Activated CD8-positive, alpha-beta memory T cell treated with anti-CD3 and anti-CD28 coated beads, Interleukin-2, amount 50 U/mL, for 24 hours (primary cell): ENCODE measurements around the gene PROX2.

Experiments
- DNase-seq: peaks from one replicate; pipeline ENCODE4 v3.0.0-alpha.2; 2020; ENCODE audit errors: extremely low read depth

The PROX2 gene

GRCh38 chr14:74846968-74847665 lies 28.8 kb downstream of the PROX2 start:
- DNase-seq = no peak

DNA sequence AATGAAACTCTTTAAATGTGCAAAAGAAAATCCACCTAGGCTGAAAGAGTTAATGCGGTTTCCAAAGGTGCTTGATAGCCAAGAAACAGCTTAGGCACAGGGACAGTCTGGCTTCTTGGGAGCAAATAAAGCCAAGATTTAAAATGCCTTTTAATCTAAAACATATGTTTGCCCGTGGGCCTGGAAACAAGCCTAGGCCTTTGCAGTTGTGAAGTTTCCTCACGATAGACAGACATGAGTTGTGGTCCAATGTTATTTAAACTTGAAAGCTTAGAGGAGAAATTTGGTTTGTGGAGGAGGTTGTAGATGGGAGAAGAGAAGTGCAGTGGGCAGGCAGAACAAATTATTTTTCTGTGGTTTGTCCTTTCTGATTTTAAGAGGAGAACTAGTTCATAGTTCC lies 29.8 kb downstream of the PROX2 start:
- no peak for DNase-seq

DNA sequence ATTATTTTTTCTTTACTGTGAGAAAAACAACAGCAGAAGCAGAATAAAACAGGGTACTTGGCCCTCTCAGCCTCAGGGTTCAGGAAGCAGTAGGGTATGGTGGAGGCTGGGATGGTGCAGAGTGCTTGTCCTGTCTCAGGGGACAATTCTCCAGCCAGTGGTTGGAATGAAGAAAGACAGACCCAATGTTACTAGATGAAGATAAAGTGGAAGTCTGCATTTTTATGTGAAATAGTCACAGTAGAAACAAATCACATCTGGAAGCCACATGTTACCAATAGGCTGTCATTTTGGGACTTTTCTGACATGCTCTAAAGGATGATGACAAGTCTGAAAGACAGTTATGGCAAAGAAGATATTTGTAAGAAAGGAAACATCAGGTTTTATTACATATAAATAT lies 32.3 kb downstream of the PROX2 start:
- no peak for DNase-seq

GRCh38 chr14:74841230-74842207 lies 34.4 kb downstream of the PROX2 start:
- no peak for DNase-seq

DNA sequence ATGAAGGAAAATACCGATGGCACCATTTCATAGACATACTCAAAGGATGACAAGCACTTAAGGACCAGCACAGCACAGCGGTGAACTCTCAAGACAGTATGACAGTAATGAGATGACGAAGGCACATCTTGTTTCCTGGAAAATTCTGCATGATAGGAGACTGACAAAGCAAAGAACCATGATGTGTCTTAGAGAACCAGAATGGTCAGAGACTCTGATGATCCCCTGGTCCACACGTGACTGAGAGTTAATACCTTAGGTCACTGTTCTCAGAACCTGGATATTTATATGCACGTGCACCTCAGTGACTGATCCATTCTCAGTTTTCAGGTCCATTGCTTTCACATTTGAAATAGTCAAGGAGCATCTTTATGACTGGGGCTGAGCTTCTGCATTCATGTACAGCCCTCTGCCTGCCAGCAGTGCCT lies 35.3 kb downstream of the PROX2 start:
- no peak for DNase-seq

- DNase-seq = no peak
Measured at GRCh38 chr14:74838166-74838565, 37.8 kb downstream of the PROX2 start.

- no peak for DNase-seq
Measured at GRCh38 chr14:74836251-74836960, 39.5 kb downstream of the PROX2 start.

GRCh38 chr14:74835645-74836250 lies 40.2 kb downstream of the PROX2 start:
- DNase-seq = no peak

DNA sequence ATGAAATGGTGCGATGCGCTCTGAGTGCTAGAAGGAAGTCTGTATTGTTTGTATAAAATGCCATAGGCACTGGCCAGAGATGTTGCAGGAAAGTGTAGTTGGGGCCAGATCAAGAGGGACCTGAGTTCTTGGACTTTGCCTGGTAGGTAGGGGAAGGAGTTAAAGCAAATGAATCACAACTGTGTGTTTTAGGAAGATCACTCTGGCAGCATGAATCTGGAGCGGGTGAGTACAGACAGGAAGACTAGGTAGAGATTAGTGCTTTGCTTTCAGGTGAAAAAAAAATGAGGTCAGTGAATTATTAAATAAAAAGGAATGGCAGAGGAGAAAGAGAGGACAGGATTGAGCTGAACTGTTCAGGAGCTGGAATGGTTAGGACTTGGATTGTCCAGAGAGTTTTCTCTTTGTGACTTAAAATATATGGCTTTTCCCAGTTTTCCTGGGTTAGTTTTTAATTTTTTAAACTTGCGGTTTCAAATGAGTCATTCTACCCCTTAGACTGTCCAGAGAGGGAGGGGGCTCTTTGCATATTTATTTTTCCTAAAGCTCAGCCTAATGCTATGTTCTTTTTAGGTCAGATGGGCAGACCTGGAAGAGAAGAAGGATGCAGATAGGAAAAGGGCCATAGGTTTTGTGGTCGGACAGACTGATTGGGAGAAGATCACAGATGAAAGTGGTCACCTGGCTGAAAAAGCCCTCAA lies 41.1 kb downstream of the PROX2 start:
- no peak for DNase-seq

- no peak for DNase-seq
Measured at GRCh38 chr14:74832849-74833248, 43.1 kb downstream of the PROX2 start.

DNA sequence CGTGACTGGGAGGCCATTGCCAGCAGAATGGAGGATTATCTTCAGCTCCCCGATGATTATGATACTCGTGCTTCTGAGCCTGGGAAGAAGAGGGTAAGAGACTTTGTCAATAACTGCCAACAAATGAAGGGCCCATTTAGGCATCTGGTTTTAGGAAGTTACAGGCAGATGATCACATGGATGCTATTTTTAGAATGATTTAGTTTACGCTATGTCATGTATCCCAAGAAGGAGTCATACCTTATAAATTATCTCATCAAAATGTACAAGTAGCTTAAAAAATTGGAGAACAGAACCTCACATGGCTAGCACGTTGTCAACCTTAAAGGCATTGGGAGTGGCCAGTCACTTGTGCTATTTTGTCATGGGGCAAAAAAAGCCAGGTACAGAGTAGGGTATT lies 46.7 kb downstream of the PROX2 start:
- no peak for DNase-seq

GRCh38 chr14:74826574-74826973 lies 49.4 kb downstream of the PROX2 start:
- DNase-seq = no peak
